Ishikawa (cell line): ENCODE data around the gene HDLBP.

Experiments
- CREB1 ChIP-seq: IDR thresholded peaks from 2 replicates; pipeline ENCODE4 v1.6.1; 2012; ENCODE audit warnings: low read depth
- EP300 ChIP-seq: IDR thresholded peaks from 2 replicates; pipeline ENCODE4 v1.6.1; 2012; ENCODE audit warnings: borderline replicate concordance
- RAD21 ChIP-seq: IDR thresholded peaks from 2 replicates; pipeline ENCODE4 v1.6.1; 2012; ENCODE audit warnings: low read depth
- TEAD4 ChIP-seq: IDR thresholded peaks from 2 replicates; pipeline ENCODE4 v1.6.1; 2012
- ZBTB7A ChIP-seq: IDR thresholded peaks from 2 replicates; pipeline ENCODE4 v1.6.1; 2012; ENCODE audit warnings: low read depth
- TF ChIP-seq, protein P1 (sequence below): IDR thresholded peaks from 2 replicates; pipeline ENCODE4 v1.6.1; 2012; ENCODE audit warnings: low read depth, mild to moderate bottlenecking

DNA sequence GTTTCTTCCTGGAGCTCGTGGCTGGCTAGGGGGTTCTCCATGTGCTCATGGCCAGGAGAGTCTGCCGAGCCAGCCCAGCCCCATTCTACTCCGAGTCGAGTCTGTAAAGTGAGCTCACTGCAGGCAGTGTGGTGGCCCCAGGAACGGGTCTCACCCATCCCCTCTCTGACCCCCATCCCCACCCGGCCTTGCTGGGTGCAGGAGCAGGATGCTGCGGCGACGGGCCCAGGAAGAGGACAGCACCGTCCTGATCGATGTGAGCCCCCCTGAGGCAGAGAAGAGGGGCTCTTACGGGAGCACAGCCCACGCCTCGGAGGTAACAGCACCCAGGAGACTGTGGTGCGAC is 125.6 kb downstream of the HDLBP start:
- no peak for TF ChIP-seq EP300
- no peak for TF ChIP-seq CREB1
- no peak for TF ChIP-seq RAD21
- TF ChIP-seq, protein P1, sequence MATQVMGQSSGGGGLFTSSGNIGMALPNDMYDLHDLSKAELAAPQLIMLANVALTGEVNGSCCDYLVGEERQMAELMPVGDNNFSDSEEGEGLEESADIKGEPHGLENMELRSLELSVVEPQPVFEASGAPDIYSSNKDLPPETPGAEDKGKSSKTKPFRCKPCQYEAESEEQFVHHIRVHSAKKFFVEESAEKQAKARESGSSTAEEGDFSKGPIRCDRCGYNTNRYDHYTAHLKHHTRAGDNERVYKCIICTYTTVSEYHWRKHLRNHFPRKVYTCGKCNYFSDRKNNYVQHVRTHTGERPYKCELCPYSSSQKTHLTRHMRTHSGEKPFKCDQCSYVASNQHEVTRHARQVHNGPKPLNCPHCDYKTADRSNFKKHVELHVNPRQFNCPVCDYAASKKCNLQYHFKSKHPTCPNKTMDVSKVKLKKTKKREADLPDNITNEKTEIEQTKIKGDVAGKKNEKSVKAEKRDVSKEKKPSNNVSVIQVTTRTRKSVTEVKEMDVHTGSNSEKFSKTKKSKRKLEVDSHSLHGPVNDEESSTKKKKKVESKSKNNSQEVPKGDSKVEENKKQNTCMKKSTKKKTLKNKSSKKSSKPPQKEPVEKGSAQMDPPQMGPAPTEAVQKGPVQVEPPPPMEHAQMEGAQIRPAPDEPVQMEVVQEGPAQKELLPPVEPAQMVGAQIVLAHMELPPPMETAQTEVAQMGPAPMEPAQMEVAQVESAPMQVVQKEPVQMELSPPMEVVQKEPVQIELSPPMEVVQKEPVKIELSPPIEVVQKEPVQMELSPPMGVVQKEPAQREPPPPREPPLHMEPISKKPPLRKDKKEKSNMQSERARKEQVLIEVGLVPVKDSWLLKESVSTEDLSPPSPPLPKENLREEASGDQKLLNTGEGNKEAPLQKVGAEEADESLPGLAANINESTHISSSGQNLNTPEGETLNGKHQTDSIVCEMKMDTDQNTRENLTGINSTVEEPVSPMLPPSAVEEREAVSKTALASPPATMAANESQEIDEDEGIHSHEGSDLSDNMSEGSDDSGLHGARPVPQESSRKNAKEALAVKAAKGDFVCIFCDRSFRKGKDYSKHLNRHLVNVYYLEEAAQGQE: no peak
- no peak for TF ChIP-seq ZBTB7A
- TF ChIP-seq TEAD4: no peak
